Stimulated activated CD8-positive, alpha-beta memory T cell treated with anti-CD3 and anti-CD28 coated beads, Interleukin-12 subunit alpha, Interleukin-12 subunit beta, amount 100 ng/mL, for 24 hours (primary cell): ENCODE measurements around the gene CASKIN1.
"Not testable (repeated sequence)": the region's sequence is repeated elsewhere in the genome, so short reads cannot be mapped to it uniquely, and the experiment has no call there.

Experiments used
- DNase-seq: peaks from one replicate; pipeline ENCODE4 v3.0.0-alpha.2; 2020; ENCODE audit errors: extremely low read depth

The CASKIN1 gene

GRCh38 chr16:2196162-2196980 lies at the start of gene CASKIN1:
Gene CASKIN1, minus strand, starts transcription at chr16:2196605. Its CDS starts 173 bp downstream, at chr16:2196432.
- no peak for DNase-seq

GRCh38 chr16:2244926-2245795 lies 48.8 kb upstream of the CASKIN1 start:
- DNase-seq = no peak

GRCh38 chr16:2244301-2244700 lies 47.9 kb upstream of the CASKIN1 start:
- DNase-seq = no peak

- no peak for DNase-seq
Observed at GRCh38 chr16:2243781-2244180, 47.4 kb upstream of the CASKIN1 start.

- no peak for DNase-seq
Observed at GRCh38 chr16:2243031-2243528, 46.7 kb upstream of the CASKIN1 start.

- DNase-seq = no peak
Observed at GRCh38 chr16:2242598-2242997, 46.2 kb upstream of the CASKIN1 start.

- DNase-seq = not testable (repeated sequence)
Observed at GRCh38 chr16:2240331-2240730, 43.9 kb upstream of the CASKIN1 start.

GRCh38 chr16:2238838-2239675 lies 42.7 kb upstream of the CASKIN1 start:
- no peak for DNase-seq

- DNase-seq = no peak
Observed at GRCh38 chr16:2238150-2238837, 41.9 kb upstream of the CASKIN1 start.

GRCh38 chr16:2237493-2238149 lies 41.2 kb upstream of the CASKIN1 start:
- no peak for DNase-seq

GRCh38 chr16:2237102-2237482 lies 40.7 kb upstream of the CASKIN1 start:
- DNase-seq = no peak

- no peak for DNase-seq
Observed at GRCh38 chr16:2236337-2237101, 40.1 kb upstream of the CASKIN1 start, which contains the start of gene DNASE1L2. Gene DNASE1L2, plus strand, starts transcription at chr16:2236444. Its CDS starts 373 bp downstream, at chr16:2236817.

- DNase-seq = no peak
Observed at GRCh38 chr16:2235695-2236336, 39.4 kb upstream of the CASKIN1 start.

GRCh38 chr16:2235234-2235651 lies 38.8 kb upstream of the CASKIN1 start:
- DNase-seq = no peak

GRCh38 chr16:2234813-2235170 lies 38.4 kb upstream of the CASKIN1 start:
- DNase-seq = no peak

- no peak for DNase-seq
Observed at GRCh38 chr16:2233872-2234812, 37.7 kb upstream of the CASKIN1 start.

GRCh38 chr16:2233046-2233775 lies 36.8 kb upstream of the CASKIN1 start:
- no peak for DNase-seq
